ENCODE measurements around the gene ZNF470. TPM values are rescaled to one million over a fixed set of nuclear protein-coding genes. Genes with fewer than 3 reads are reported as not detected.
A peak's percentile ranks its signal among the peaks of the same experiment; 100 is the strongest.

Gene ZNF470
- total RNA-seq, 1 donor from 2014 or later, result 3.2 TPM

DNA sequence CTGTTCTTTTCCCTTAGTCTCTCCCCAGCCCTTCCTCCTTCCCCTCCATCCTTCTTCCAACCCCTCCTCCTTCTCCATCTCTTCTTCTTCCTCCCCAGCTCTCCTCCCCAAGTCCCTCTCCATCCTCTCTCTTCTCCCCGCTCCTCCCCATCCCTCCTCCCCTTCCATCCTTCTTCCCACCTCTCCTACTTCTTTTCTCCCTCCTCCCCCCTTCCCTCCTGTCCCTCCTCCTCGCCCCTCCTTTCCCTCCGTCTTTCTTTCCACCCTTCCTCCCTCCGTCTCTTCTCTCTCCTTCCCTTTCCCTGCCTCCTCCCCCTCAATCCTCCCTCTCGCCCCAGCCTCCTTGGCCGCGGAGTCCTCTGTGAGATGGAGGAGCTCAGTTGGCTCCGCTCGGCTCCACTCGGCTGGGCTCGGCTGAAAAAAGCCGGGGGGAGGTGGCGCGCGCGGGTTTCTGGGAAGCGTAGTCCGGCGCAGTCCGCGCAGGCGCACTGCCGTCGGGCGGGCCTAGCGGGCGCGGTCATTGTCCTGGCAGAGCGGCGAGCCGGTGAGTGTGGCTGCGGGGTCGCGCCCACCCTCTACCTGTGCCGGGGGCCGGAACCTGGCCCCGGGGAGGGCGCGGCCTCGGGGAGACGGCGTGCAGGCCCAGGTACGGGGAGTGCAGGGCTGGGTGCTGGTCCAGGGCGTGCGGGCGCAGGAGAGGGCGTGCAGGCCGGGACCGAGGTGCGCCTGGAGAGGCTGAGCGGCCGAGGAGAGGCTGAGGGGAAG, 27.7 kb downstream of the ZNF470 start, which contains the start of gene ZNF71:
TSS of gene ZNF71 (plus strand) at position 520 of the 765 bp plus-strand sequence. CDS start 6,257 bp downstream, outside the sequence.
- H3K4me3 ChIP-seq, result peak within 1 kb of the TSS; percentile 97 to 100
- H3K9me3 ChIP-seq, result no peaks in the 10 kb centered on the region
- no peaks in the 10 kb centered on the region for H3K27me3 ChIP-seq
- H3K27ac ChIP-seq, result peak within 1 kb of the TSS; percentile 74
- intact Hi-C loops (cut with DNase I), result no loop called here
- TF ChIP-seq POLR2AphosphoS5 (IDR thresholded peaks at IDR 0.05; ENCODE audit: insufficient read depth in 1 of 2, low read depth in 1 of 2) (peak; percentile 63 to 88), POLR2A (IDR thresholded peaks at IDR 0.05) (no peak)
- TF ChIP-seq, protein P1, sequence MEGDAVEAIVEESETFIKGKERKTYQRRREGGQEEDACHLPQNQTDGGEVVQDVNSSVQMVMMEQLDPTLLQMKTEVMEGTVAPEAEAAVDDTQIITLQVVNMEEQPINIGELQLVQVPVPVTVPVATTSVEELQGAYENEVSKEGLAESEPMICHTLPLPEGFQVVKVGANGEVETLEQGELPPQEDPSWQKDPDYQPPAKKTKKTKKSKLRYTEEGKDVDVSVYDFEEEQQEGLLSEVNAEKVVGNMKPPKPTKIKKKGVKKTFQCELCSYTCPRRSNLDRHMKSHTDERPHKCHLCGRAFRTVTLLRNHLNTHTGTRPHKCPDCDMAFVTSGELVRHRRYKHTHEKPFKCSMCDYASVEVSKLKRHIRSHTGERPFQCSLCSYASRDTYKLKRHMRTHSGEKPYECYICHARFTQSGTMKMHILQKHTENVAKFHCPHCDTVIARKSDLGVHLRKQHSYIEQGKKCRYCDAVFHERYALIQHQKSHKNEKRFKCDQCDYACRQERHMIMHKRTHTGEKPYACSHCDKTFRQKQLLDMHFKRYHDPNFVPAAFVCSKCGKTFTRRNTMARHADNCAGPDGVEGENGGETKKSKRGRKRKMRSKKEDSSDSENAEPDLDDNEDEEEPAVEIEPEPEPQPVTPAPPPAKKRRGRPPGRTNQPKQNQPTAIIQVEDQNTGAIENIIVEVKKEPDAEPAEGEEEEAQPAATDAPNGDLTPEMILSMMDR (IDR thresholded peaks at IDR 0.05), result no peak
- peaks cover 17% of the 10 kb centered on the region for H3K4me1 ChIP-seq
- no peak for DNase-seq (ENCODE audit: extremely low spot score in 2 of 2)
- peaks cover 0 to 12% of the 10 kb centered on the region in 2 donors for H3K36me3 ChIP-seq

DNA sequence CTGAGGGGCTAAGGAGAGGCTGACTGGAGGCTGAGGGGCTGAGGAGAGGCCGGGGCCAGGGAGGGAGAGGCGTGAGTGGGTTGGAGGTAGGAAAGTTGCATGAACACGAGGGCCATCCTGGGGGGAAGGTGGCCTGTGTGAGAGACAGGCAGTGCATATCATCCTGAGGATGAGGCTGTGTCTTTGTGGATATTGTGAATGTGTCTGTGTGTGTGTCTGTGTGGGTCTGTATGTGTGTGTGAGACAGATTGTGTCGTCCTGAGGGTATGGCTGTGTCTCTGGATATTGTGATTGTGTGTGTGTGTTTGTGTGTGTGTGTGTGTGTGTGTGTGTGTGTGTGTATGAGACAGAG, 28.3 kb downstream of the ZNF470 start:
- Histone ChIP-seq H3K27ac (peak overlapping the region; percentile 74), H3K9me3 (no peaks in the 10 kb centered on the region), H3K4me1 (peaks cover 17% of the 10 kb centered on the region), H3K4me3 (peak overlapping the region; percentile 97 to 100), H3K36me3 (peaks cover 0 to 12% of the 10 kb centered on the region in 2 donors), H3K27me3 (no peaks in the 10 kb centered on the region)
- intact Hi-C loops (cut with DNase I), result no loop called here
- TF ChIP-seq POLR2A (IDR thresholded peaks at IDR 0.05) (no peak), POLR2AphosphoS5 (IDR thresholded peaks at IDR 0.05; ENCODE audit: insufficient read depth in 1 of 2, low read depth in 1 of 2) (no peak)
- TF ChIP-seq, protein P1 (IDR thresholded peaks at IDR 0.05), result no peak
- DNase-seq (ENCODE audit: extremely low spot score in 2 of 2), result no peak

DNA sequence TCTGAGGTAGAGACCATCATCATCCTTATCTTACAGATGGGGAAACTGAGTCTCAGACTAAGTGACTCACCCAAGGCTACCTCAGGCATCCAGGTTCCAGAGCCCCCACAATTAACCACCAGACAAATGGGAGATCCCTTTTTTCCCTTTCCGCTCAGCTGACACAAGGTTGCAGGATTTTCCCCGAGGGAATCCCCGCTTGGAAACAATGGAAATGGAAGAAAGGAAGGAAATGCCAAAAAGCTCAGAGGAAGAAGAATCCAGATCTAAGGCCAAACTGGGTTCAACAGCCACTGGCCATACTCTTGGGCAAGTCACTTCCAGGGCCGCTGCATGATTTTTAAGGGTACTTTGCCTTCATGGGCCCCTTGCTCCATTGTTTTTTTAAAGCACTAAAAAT, 29.4 kb downstream of the ZNF470 start:
- H3K27me3 ChIP-seq, result no peaks in the 10 kb centered on the region
- no peak overlapping the region for H3K4me3 ChIP-seq
- intact Hi-C loops (cut with DNase I), result no loop called here
- no peak for TF ChIP-seq POLR2A (IDR thresholded peaks at IDR 0.05)
- no peak for TF ChIP-seq POLR2AphosphoS5 (IDR thresholded peaks at IDR 0.05; ENCODE audit: insufficient read depth in 1 of 2, low read depth in 1 of 2)
- TF ChIP-seq, protein P1 (IDR thresholded peaks at IDR 0.05), result no peak
- no peaks in the 10 kb centered on the region for H3K9me3 ChIP-seq
- H3K36me3 ChIP-seq, result peaks cover 0 to 23% of the 10 kb centered on the region in 2 donors
- no peak for DNase-seq (ENCODE audit: extremely low spot score in 2 of 2)
- H3K4me1 ChIP-seq, result peaks cover 17% of the 10 kb centered on the region
- H3K27ac ChIP-seq, result no peak overlapping the region

DNA sequence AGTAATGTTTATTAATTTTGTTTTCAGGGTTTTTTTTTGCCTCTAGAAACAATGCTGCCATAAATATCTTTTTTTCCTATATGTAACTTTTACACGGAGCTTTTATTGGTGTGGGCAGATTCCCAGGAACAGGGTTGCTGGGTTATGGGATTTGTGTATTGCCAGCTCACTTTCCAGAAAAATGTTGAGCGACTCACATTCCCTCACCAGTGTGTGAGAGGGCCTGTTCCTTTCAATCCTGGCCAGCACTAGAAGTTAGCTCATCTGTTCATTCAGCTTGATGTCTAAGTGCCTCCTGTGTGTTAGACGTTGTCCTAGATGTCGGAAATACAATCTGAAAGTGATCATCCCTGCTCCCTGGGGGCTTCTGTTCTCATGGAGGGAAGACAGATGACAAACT, 30.4 kb downstream of the ZNF470 start:
- no peak for TF ChIP-seq POLR2A (IDR thresholded peaks at IDR 0.05)
- TF ChIP-seq, protein P1 (IDR thresholded peaks at IDR 0.05), result no peak
- TF ChIP-seq POLR2AphosphoS5 (IDR thresholded peaks at IDR 0.05; ENCODE audit: insufficient read depth in 1 of 2, low read depth in 1 of 2), result no peak
- intact Hi-C loops (cut with DNase I), result no loop called here
- no peak for DNase-seq (ENCODE audit: extremely low spot score in 2 of 2)
- Histone ChIP-seq H3K27me3 (no peaks in the 10 kb centered on the region), H3K9me3 (peaks cover 1% of the 10 kb centered on the region), H3K27ac (no peak overlapping the region), H3K4me1 (peaks cover 17% of the 10 kb centered on the region), H3K36me3 (peaks cover 0 to 32% of the 10 kb centered on the region in 2 donors), H3K4me3 (no peak overlapping the region)

DNA sequence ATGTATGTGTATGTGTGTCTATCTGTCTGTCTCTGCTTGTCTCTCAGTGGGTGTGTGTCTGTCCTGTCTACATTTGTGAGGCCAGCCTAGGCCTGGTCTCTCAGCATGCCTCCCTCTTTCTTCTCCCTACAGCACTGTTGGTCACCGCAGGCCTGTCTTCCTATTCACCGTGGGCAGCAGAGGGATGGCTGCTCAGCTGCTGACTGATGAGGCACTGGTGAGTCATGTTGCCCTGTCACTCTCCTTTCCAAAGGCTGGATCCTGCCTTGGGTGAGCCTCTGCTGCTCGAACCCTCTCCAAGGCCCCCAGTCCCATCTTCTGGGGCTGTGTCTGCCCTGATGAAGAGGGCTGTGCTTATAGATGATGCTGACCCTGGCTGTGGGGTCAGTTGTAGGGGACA, 34.1 kb downstream of the ZNF470 start:
- intact Hi-C loops (cut with DNase I), result no loop called here
- TF ChIP-seq, protein P1 (IDR thresholded peaks at IDR 0.05), result no peak
- TF ChIP-seq POLR2AphosphoS5 (IDR thresholded peaks at IDR 0.05; ENCODE audit: insufficient read depth in 1 of 2, low read depth in 1 of 2), result no peak
- TF ChIP-seq POLR2A (IDR thresholded peaks at IDR 0.05), result no peak
- no peak for DNase-seq (ENCODE audit: extremely low spot score in 2 of 2)
- Histone ChIP-seq H3K36me3 (peaks cover 0 to 58% of the 10 kb centered on the region in 2 donors), H3K4me1 (peaks cover 6% of the 10 kb centered on the region), H3K27ac (no peak overlapping the region), H3K9me3 (peaks cover 17% of the 10 kb centered on the region), H3K27me3 (no peaks in the 10 kb centered on the region), H3K4me3 (no peak overlapping the region)
